ENCODE results near the gene SLC37A2.

The SLC37A2 gene

GRCh38 chr11:125108469-125108868 lies 45.4 kb downstream of the SLC37A2 start:
- no peak overlapping the region for H2BK120ac ChIP-seq (ENCODE audit: low read depth, low read length)
- H3K4me1 ChIP-seq (ENCODE audit: control insufficient read depth in 2 of 2, insufficient read depth in 1 of 2, low read depth in 1 of 2, low read length in 2 of 2): peaks cover 3 to 6% of the 10 kb centered on the region in 2 donors
- H2BK15ac ChIP-seq (ENCODE audit: low read length): no peak overlapping the region
- H2AK5ac ChIP-seq (ENCODE audit: low read depth, low read length): no peak overlapping the region
- peaks cover 0 to 8% of the 10 kb centered on the region in 2 donors for H3K36me3 ChIP-seq (replicated peaks in 1 of 2; ENCODE audit: control insufficient read depth in 2 of 2, insufficient read depth in 2 of 2, low read length in 2 of 2)
- no peak overlapping the region for H2BK5ac ChIP-seq (ENCODE audit: low read length)
- H3K79me1 ChIP-seq (ENCODE audit: low read depth, low read length): peaks cover 1% of the 10 kb centered on the region
- no peak overlapping the region for H2BK12ac ChIP-seq (ENCODE audit: low read length)
- no peak overlapping the region for H2AFZ ChIP-seq (ENCODE audit: low read length)
- H4K8ac ChIP-seq (ENCODE audit: low read depth, low read length): no peak overlapping the region
- no peak overlapping the region for H3K18ac ChIP-seq (ENCODE audit: low read length)
- H4K91ac ChIP-seq (ENCODE audit: low read depth, low read length, poor library complexity): no peak overlapping the region
- H3K27ac ChIP-seq (replicated peaks; ENCODE audit: low read length): no peak overlapping the region
- H3K27me3 ChIP-seq (ENCODE audit: control insufficient read depth in 3 of 3, insufficient read depth in 3 of 3, low read depth in 1 of 3, low read length in 3 of 3): no peaks in the 10 kb centered on the region
- no peak overlapping the region for H3K9ac ChIP-seq (ENCODE audit: low read depth, low read length, poor library complexity)
- no peak overlapping the region for H3K23ac ChIP-seq (ENCODE audit: low read depth, low read length, poor library complexity)
- DNase-seq (ENCODE audit: low spot score): no peak
- WGBS, 2 donors (ENCODE audit: extremely low coverage in 2 of 2, insufficient read length in 2 of 2, insufficient replicate concordance in 1 of 2): no CpG with 5 or more reads among the region's 3 CpGs
- H3K4ac ChIP-seq (ENCODE audit: low read length): no peak overlapping the region
- H3K9me3 ChIP-seq (replicated peaks in 1 of 2; ENCODE audit: control insufficient read depth in 2 of 2, insufficient read depth in 1 of 2, low read depth in 1 of 2, low read length in 2 of 2): peaks cover 3 to 30% of the 10 kb centered on the region in 2 donors
- no peak overlapping the region for H3K4me3 ChIP-seq (ENCODE audit: low read length in 2 of 2)
- H3K4me2 ChIP-seq (ENCODE audit: insufficient read depth, low read length, poor library complexity, severe bottlenecking): no peak overlapping the region
- H3K14ac ChIP-seq (ENCODE audit: low read length): no peak overlapping the region

GRCh38 chr11:125110506-125110905 lies 47.4 kb downstream of the SLC37A2 start:
- H3K4me2 ChIP-seq (ENCODE audit: insufficient read depth, low read length, poor library complexity, severe bottlenecking): peak overlapping the region; percentile 91
- no peak for DNase-seq (ENCODE audit: low spot score)
- no peak overlapping the region for H2AFZ ChIP-seq (ENCODE audit: low read length)
- H3K4me1 ChIP-seq (ENCODE audit: control insufficient read depth in 2 of 2, insufficient read depth in 1 of 2, low read depth in 1 of 2, low read length in 2 of 2): peaks cover 3 to 6% of the 10 kb centered on the region in 2 donors
- no CpG with 5 or more reads among the region's 4 CpGs for WGBS, 2 donors (ENCODE audit: extremely low coverage in 2 of 2, insufficient read length in 2 of 2, insufficient replicate concordance in 1 of 2)
- H2BK12ac ChIP-seq (ENCODE audit: low read length): no peak overlapping the region
- no peak overlapping the region for H3K27ac ChIP-seq (replicated peaks; ENCODE audit: low read length)
- H2BK15ac ChIP-seq (ENCODE audit: low read length): no peak overlapping the region
- H3K14ac ChIP-seq (ENCODE audit: low read length): no peak overlapping the region
- no peak overlapping the region for H3K4ac ChIP-seq (ENCODE audit: low read length)
- no peak overlapping the region for H3K23ac ChIP-seq (ENCODE audit: low read depth, low read length, poor library complexity)
- no peak overlapping the region for H2AK5ac ChIP-seq (ENCODE audit: low read depth, low read length)
- H3K36me3 ChIP-seq (replicated peaks in 1 of 2; ENCODE audit: control insufficient read depth in 2 of 2, insufficient read depth in 2 of 2, low read length in 2 of 2): peaks cover 0 to 8% of the 10 kb centered on the region in 2 donors
- no peaks in the 10 kb centered on the region for H3K27me3 ChIP-seq (ENCODE audit: control insufficient read depth in 3 of 3, insufficient read depth in 3 of 3, low read depth in 1 of 3, low read length in 3 of 3)
- no peak overlapping the region for H4K8ac ChIP-seq (ENCODE audit: low read depth, low read length)
- peaks cover 1% of the 10 kb centered on the region for H3K79me1 ChIP-seq (ENCODE audit: low read depth, low read length)
- H2BK120ac ChIP-seq (ENCODE audit: low read depth, low read length): no peak overlapping the region
- peak overlapping the region in 1 of 2 donors; percentile 59 for H3K4me3 ChIP-seq (ENCODE audit: low read length in 2 of 2)
- peaks cover 3 to 23% of the 10 kb centered on the region in 2 donors for H3K9me3 ChIP-seq (replicated peaks in 1 of 2; ENCODE audit: control insufficient read depth in 2 of 2, insufficient read depth in 1 of 2, low read depth in 1 of 2, low read length in 2 of 2)
- no peak overlapping the region for H2BK5ac ChIP-seq (ENCODE audit: low read length)
- no peak overlapping the region for H3K9ac ChIP-seq (ENCODE audit: low read depth, low read length, poor library complexity)
- no peak overlapping the region for H4K91ac ChIP-seq (ENCODE audit: low read depth, low read length, poor library complexity)
- no peak overlapping the region for H3K18ac ChIP-seq (ENCODE audit: low read length)

DNA sequence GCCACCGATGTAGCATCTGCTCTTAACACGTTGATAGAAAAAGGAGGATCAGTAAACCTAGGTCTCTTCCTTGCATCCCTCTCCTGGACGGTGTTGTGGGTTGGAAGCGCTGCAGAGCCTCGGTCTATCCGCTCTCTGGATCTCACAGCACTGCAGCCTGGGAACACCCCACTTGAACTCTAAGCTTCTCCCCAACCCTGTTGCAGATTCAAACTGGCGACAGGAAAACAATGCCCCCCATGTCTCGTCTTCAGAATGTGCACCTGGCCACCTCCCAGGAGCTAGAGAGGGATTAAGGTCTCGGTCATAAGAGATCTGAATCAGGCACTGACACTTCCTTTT lies 47.9 kb downstream of the SLC37A2 start:
- H3K4me1 ChIP-seq (ENCODE audit: control insufficient read depth in 2 of 2, insufficient read depth in 1 of 2, low read depth in 1 of 2, low read length in 2 of 2): peaks cover 3 to 6% of the 10 kb centered on the region in 2 donors
- H4K91ac ChIP-seq (ENCODE audit: low read depth, low read length, poor library complexity): no peak overlapping the region
- H2BK15ac ChIP-seq (ENCODE audit: low read length): peak overlapping the region; percentile 32
- H3K79me1 ChIP-seq (ENCODE audit: low read depth, low read length): peaks cover 1% of the 10 kb centered on the region
- H3K9me3 ChIP-seq (replicated peaks in 1 of 2; ENCODE audit: control insufficient read depth in 2 of 2, insufficient read depth in 1 of 2, low read depth in 1 of 2, low read length in 2 of 2): peaks cover 3 to 21% of the 10 kb centered on the region in 2 donors
- no peak overlapping the region for H4K8ac ChIP-seq (ENCODE audit: low read depth, low read length)
- H2BK5ac ChIP-seq (ENCODE audit: low read length): no peak overlapping the region
- peaks cover 0 to 8% of the 10 kb centered on the region in 2 donors for H3K36me3 ChIP-seq (replicated peaks in 1 of 2; ENCODE audit: control insufficient read depth in 2 of 2, insufficient read depth in 2 of 2, low read length in 2 of 2)
- peak overlapping the region; percentile 82 for H2AFZ ChIP-seq (ENCODE audit: low read length)
- no peaks in the 10 kb centered on the region for H3K27me3 ChIP-seq (ENCODE audit: control insufficient read depth in 3 of 3, insufficient read depth in 3 of 3, low read depth in 1 of 3, low read length in 3 of 3)
- no CpG with 5 or more reads among the region's 9 CpGs for WGBS, 2 donors (ENCODE audit: extremely low coverage in 2 of 2, insufficient read length in 2 of 2, insufficient replicate concordance in 1 of 2)
- H3K14ac ChIP-seq (ENCODE audit: low read length): no peak overlapping the region
- H3K4me2 ChIP-seq (ENCODE audit: insufficient read depth, low read length, poor library complexity, severe bottlenecking): peak overlapping the region; percentile 91
- no peak for DNase-seq (ENCODE audit: low spot score)
- H2BK12ac ChIP-seq (ENCODE audit: low read length): no peak overlapping the region
- H3K27ac ChIP-seq (replicated peaks; ENCODE audit: low read length): peak overlapping the region; percentile 70
- peak overlapping the region; percentile 59 to 89 for H3K4me3 ChIP-seq (ENCODE audit: low read length in 2 of 2)
- H3K9ac ChIP-seq (ENCODE audit: low read depth, low read length, poor library complexity): peak overlapping the region; percentile 82
- no peak overlapping the region for H2BK120ac ChIP-seq (ENCODE audit: low read depth, low read length)
- no peak overlapping the region for H3K4ac ChIP-seq (ENCODE audit: low read length)
- H3K23ac ChIP-seq (ENCODE audit: low read depth, low read length, poor library complexity): no peak overlapping the region
- no peak overlapping the region for H2AK5ac ChIP-seq (ENCODE audit: low read depth, low read length)
- H3K18ac ChIP-seq (ENCODE audit: low read length): peak overlapping the region; percentile 50

- no CpG with 5 or more reads among the region's 49 CpGs for WGBS, 2 donors (ENCODE audit: extremely low coverage in 2 of 2, insufficient read length in 2 of 2, insufficient replicate concordance in 1 of 2)
Measured at GRCh38 chr11:125111343-125112207, 48.5 kb downstream of the SLC37A2 start, which contains the start of gene TMEM218. Gene TMEM218, minus strand, starts transcription at chr11:125111626. Its CDS starts 9,385 bp downstream, at chr11:125102241.

More at GRCh38 chr11:125111343-125112207, 48.5 kb downstream of the SLC37A2 start, which contains the start of gene TMEM218:
- peaks cover 3 to 6% of the 10 kb centered on the region in 2 donors for H3K4me1 ChIP-seq (ENCODE audit: control insufficient read depth in 2 of 2, insufficient read depth in 1 of 2, low read depth in 1 of 2, low read length in 2 of 2)
- no peak within 1 kb of the TSS for H3K14ac ChIP-seq (ENCODE audit: low read length)
- H4K91ac ChIP-seq (ENCODE audit: low read depth, low read length, poor library complexity): no peak within 1 kb of the TSS
- peaks cover 3 to 15% of the 10 kb centered on the region in 2 donors for H3K9me3 ChIP-seq (replicated peaks in 1 of 2; ENCODE audit: control insufficient read depth in 2 of 2, insufficient read depth in 1 of 2, low read depth in 1 of 2, low read length in 2 of 2)
- no peak within 1 kb of the TSS for H2BK12ac ChIP-seq (ENCODE audit: low read length)
- peak within 1 kb of the TSS; percentile 32 for H2BK15ac ChIP-seq (ENCODE audit: low read length)
- H3K18ac ChIP-seq (ENCODE audit: low read length): peak within 1 kb of the TSS; percentile 96
- H3K79me1 ChIP-seq (ENCODE audit: low read depth, low read length): peaks cover 1% of the 10 kb centered on the region
- peak; percentile 99 for DNase-seq (ENCODE audit: low spot score)
- H3K27ac ChIP-seq (replicated peaks; ENCODE audit: low read length): peak within 1 kb of the TSS; percentile 70
- peak within 1 kb of the TSS; percentile 34 for H3K23ac ChIP-seq (ENCODE audit: low read depth, low read length, poor library complexity)
- no peak within 1 kb of the TSS for H2BK120ac ChIP-seq (ENCODE audit: low read depth, low read length)
- peak within 1 kb of the TSS; percentile 59 to 89 for H3K4me3 ChIP-seq (ENCODE audit: low read length in 2 of 2)
- H2BK5ac ChIP-seq (ENCODE audit: low read length): no peak within 1 kb of the TSS
- H3K4me2 ChIP-seq (ENCODE audit: insufficient read depth, low read length, poor library complexity, severe bottlenecking): peak within 1 kb of the TSS; percentile 91
- peaks cover 0 to 8% of the 10 kb centered on the region in 2 donors for H3K36me3 ChIP-seq (replicated peaks in 1 of 2; ENCODE audit: control insufficient read depth in 2 of 2, insufficient read depth in 2 of 2, low read length in 2 of 2)
- peak within 1 kb of the TSS; percentile 82 for H3K9ac ChIP-seq (ENCODE audit: low read depth, low read length, poor library complexity)
- H3K4ac ChIP-seq (ENCODE audit: low read length): no peak within 1 kb of the TSS
- H3K27me3 ChIP-seq (ENCODE audit: control insufficient read depth in 3 of 3, insufficient read depth in 3 of 3, low read depth in 1 of 3, low read length in 3 of 3): no peaks in the 10 kb centered on the region
- peak within 1 kb of the TSS; percentile 82 for H2AFZ ChIP-seq (ENCODE audit: low read length)
- no peak within 1 kb of the TSS for H2AK5ac ChIP-seq (ENCODE audit: low read depth, low read length)
- H4K8ac ChIP-seq (ENCODE audit: low read depth, low read length): peak within 1 kb of the TSS; percentile 75
